ENCODE measurements around the gene STYXL2. TPM values are rescaled to one million over a fixed set of nuclear protein-coding genes. Genes with fewer than 3 reads are reported as not detected.

The STYXL2 gene
- total RNA-seq, 1 donor from 2014 or later = 0.09 TPM

- DNase-seq (no peak), ATAC-seq (no peak)
- Histone ChIP-seq H3K36me3 (no peaks in the 10 kb centered on the region), H3K4me3 (no peak overlapping the region), H3K27ac (no peak overlapping the region), H3K27me3 (ENCODE audit: low read depth) (no peaks in the 10 kb centered on the region), H3K9me3 (no peaks in the 10 kb centered on the region), H3K4me1 (no peaks in the 10 kb centered on the region)
- TF ChIP-seq CTCF (IDR thresholded peaks at IDR 0.05) = no peak
- intact Hi-C loops (cut with DNase I) = no loop called here
Observed at GRCh38 chr1:167137793-167138510, 44.1 kb downstream of the STYXL2 start.

DNA sequence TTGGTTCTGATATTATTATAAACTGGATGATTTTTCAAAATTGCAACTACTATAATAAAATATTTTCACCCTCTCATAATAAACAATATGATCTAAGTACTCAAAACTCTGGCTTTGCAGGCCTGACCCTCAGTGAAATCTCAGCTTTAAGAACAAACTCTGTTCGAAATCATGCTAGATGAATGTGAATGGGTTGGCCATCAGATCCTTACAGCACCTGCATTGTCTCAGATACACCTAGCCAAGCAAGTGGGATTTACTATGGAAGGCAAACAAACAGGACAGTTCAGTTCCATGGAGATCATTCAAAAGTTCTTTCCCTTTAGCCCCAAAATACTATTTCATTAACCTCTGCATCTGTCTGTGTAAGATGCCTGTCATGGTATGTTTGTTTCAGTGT is 44.8 kb downstream of the STYXL2 start:
- ATAC-seq = no peak
- no peak for DNase-seq
- no peak for TF ChIP-seq CTCF (IDR thresholded peaks at IDR 0.05)
- Histone ChIP-seq H3K36me3 (no peaks in the 10 kb centered on the region), H3K4me3 (no peak overlapping the region), H3K27me3 (ENCODE audit: low read depth) (no peaks in the 10 kb centered on the region), H3K27ac (no peak overlapping the region), H3K4me1 (no peaks in the 10 kb centered on the region), H3K9me3 (no peaks in the 10 kb centered on the region)
- intact Hi-C loops (cut with DNase I) = no loop called here

DNA sequence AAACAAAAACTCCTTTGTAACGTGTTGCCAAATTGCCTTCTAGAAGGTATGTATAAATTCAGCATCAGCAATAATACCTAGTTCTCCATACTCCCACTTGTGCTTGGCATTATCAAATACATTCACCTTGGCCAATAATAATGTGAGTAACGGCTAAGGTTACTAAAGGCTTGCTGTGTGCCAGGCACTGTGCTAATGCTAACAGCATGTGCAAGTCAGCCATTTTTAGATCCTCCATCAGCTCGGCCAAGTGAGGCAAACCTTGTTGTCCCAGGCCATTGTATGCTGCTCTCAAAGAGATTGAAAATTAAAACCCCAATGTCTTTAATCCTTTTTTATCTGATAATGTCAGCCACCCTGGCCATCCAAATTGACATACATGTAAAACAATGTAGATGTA is 48.1 kb downstream of the STYXL2 start:
- no peaks in the 10 kb centered on the region for H3K27me3 ChIP-seq (ENCODE audit: low read depth)
- no peak overlapping the region for H3K27ac ChIP-seq
- ATAC-seq (no peak), DNase-seq (no peak)
- no peaks in the 10 kb centered on the region for H3K9me3 ChIP-seq
- TF ChIP-seq CTCF (IDR thresholded peaks at IDR 0.05) = no peak
- no peaks in the 10 kb centered on the region for H3K4me1 ChIP-seq
- H3K4me3 ChIP-seq = no peak overlapping the region
- no peaks in the 10 kb centered on the region for H3K36me3 ChIP-seq
- intact Hi-C loops (cut with DNase I) = no loop called here

Other genes with a start within 250 kb of the STYXL2 start
- 9.6 TPM for gene TADA1, start 217.8 kb upstream of the STYXL2 start, total RNA-seq
- gene ILDR2, start 118.5 kb upstream of the STYXL2 start, total RNA-seq = 1.6 TPM
- not detected for gene MAEL, start 104.8 kb upstream of the STYXL2 start, total RNA-seq
- 3.6 TPM for gene GPA33, start 3.7 kb upstream of the STYXL2 start, total RNA-seq
- gene POU2F1, start 126.8 kb downstream of the STYXL2 start, total RNA-seq = 20.1 TPM

Measured in lower lobe of right lung (tissue), 2 donors.